Calu3 (cell line): ENCODE data around the gene SMOC2. TPM values are rescaled to one million over a fixed set of nuclear protein-coding genes. Genes with fewer than 3 reads are reported as not detected.

Experiments
- BruUV-seq: library from RNA; stranded (reverse); fragments of 400-500 nt; replicated peaks from 2 replicates; lab custom pipeline; 2021; lab: Mats Ljungman, UMichigan
- CTCF ChIA-PET: fragments of 300-600 bp; sonication (Branson Sonifier 250); formaldehyde crosslinking; loops from one replicate; lab custom pipeline; 2022; ENCODE audit warnings: antibody characterized with exemption; lab: Charles Lee
- DNase-seq: peaks from one replicate; pipeline ENCODE4 v3.0.0; 2022
- H3K27ac Mint-ChIP-seq: one replicate; pipeline ENCODE4 v1.8.0; 2022; ENCODE audit warnings: mixed read lengths; ENCODE audit not compliant: unreplicated experiment
- H3K27me3 Mint-ChIP-seq: one replicate; pipeline ENCODE4 v1.8.0; 2022; ENCODE audit warnings: mixed read lengths; ENCODE audit not compliant: unreplicated experiment
- H3K36me3 Mint-ChIP-seq: one replicate; pipeline ENCODE4 v1.8.0; 2022; ENCODE audit warnings: mild to moderate bottlenecking, moderate library complexity, mixed read lengths; ENCODE audit not compliant: insufficient read depth, unreplicated experiment
- H3K4me1 Mint-ChIP-seq: one replicate; pipeline ENCODE4 v1.8.0; 2022; ENCODE audit warnings: mild to moderate bottlenecking, low read depth, mixed read lengths; ENCODE audit not compliant: unreplicated experiment
- H3K4me3 Mint-ChIP-seq: one replicate; pipeline ENCODE4 v1.8.0; 2022; ENCODE audit warnings: mild to moderate bottlenecking, low read depth, moderate library complexity, mixed read lengths; ENCODE audit not compliant: unreplicated experiment
- H3K9me3 Mint-ChIP-seq: one replicate; pipeline ENCODE4 v1.8.0; 2022; ENCODE audit warnings: low read depth, mixed read lengths; ENCODE audit not compliant: unreplicated experiment
- intact Hi-C: fragments of 100-400 bp; cut with micrococcal nuclease; formaldehyde crosslinking; loops from one replicate; pipeline ENCODE4 v1.10.0; 2022; ENCODE audit not compliant: unreplicated experiment
- total RNA-seq: library from RNA; stranded (reverse); gene quantifications from 2 replicates; pipeline ENCODE4 v1.2.3, GENCODE V29; 2022
- TF ChIP-seq, protein P1 (sequence below): fragments of 200-600 bp; IDR thresholded peaks from one replicate; pipeline ENCODE4 v1.8.0; 2022; ENCODE audit warnings: antibody characterized with exemption; ENCODE audit not compliant: unreplicated experiment

Gene SMOC2
- total RNA-seq, 1 experiment from 2014 or later: 1.1 TPM

DNA sequence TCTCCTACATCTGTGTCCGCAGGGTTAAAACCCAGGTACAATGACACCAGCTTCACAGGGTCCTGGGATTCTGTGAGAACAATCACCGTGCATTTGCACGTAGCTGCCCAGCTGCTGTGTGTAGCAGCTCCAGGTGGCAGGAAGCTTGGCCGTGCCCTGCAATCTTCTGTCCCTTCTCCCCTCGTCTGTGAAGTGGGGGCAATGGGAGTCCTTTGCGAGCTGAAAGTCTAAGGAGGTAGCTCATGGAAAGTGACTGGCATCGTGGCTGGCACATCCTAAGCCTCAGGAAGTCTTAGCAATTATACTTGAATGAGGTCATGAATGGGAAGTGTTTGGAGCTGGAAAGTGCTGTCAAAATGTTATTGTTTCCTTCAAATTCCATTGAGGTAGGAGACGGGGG lies 137.1 kb downstream of the SMOC2 start:
- Mint-ChIP-seq H3K36me3 (no peaks in the 10 kb centered on the region), H3K27ac (no peak overlapping the region), H3K4me3 (no peak overlapping the region), H3K9me3 (no peaks in the 10 kb centered on the region), H3K4me1 (no peaks in the 10 kb centered on the region), H3K27me3 (peaks cover 22% of the 10 kb centered on the region)
- no peak for DNase-seq
- TF ChIP-seq, protein P1, sequence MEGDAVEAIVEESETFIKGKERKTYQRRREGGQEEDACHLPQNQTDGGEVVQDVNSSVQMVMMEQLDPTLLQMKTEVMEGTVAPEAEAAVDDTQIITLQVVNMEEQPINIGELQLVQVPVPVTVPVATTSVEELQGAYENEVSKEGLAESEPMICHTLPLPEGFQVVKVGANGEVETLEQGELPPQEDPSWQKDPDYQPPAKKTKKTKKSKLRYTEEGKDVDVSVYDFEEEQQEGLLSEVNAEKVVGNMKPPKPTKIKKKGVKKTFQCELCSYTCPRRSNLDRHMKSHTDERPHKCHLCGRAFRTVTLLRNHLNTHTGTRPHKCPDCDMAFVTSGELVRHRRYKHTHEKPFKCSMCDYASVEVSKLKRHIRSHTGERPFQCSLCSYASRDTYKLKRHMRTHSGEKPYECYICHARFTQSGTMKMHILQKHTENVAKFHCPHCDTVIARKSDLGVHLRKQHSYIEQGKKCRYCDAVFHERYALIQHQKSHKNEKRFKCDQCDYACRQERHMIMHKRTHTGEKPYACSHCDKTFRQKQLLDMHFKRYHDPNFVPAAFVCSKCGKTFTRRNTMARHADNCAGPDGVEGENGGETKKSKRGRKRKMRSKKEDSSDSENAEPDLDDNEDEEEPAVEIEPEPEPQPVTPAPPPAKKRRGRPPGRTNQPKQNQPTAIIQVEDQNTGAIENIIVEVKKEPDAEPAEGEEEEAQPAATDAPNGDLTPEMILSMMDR: no peak
- CTCF ChIA-PET: no interaction called here
- intact Hi-C loops: no loop called here
- BruUV-seq: no TSS peak

DNA sequence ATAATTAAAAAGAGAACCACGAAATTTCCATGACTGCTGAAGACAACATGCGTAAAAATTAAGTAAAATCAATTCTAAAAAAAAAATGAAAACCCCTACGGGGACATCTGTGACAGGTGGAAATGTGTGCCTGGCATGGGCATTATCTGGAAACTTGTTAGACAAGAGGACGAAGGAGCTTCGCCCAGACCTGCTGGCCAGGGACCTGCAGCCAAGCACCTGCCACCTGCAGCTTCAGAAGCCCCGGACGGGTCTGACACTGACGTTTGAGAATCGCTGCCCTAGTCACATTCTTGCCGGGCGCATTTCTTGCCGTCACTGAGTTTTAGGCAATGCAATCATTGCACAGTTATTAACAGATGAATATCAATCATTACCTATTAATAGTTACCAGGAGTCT lies 140.3 kb downstream of the SMOC2 start:
- Mint-ChIP-seq H3K27me3 (peaks cover 22% of the 10 kb centered on the region), H3K27ac (no peak overlapping the region), H3K4me1 (no peaks in the 10 kb centered on the region), H3K4me3 (no peak overlapping the region), H3K36me3 (no peaks in the 10 kb centered on the region), H3K9me3 (no peaks in the 10 kb centered on the region)
- TF ChIP-seq, protein P1: no peak
- DNase-seq: no peak
- CTCF ChIA-PET: no interaction called here
- intact Hi-C loops: no loop called here
- no TSS peak for BruUV-seq

DNA sequence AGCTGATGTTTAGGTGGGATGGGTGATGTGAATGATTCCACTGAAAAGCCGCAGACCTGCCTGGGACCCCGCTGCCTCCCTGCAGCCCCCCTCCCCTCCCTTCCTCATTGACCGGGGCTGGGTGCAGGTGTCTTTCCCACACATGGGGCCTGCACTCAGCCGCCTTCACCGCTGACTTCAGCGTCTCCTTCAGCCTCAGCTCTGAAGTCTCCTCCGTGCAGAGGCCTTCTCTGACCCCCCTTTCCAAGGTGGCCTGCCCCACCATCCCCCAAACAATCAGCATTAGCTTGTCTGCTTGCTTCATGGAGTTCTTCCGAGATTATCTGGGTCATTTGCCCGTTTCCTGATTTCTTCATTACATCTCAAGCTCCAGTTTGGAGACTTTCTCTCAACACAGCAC lies 140.7 kb downstream of the SMOC2 start:
- BruUV-seq: no TSS peak
- Mint-ChIP-seq H3K9me3 (no peaks in the 10 kb centered on the region), H3K4me1 (no peaks in the 10 kb centered on the region), H3K27me3 (peaks cover 19% of the 10 kb centered on the region), H3K4me3 (no peak overlapping the region), H3K27ac (no peak overlapping the region), H3K36me3 (no peaks in the 10 kb centered on the region)
- TF ChIP-seq, protein P1: no peak
- intact Hi-C loops: no loop called here
- CTCF ChIA-PET: no interaction called here
- DNase-seq: no peak

DNA sequence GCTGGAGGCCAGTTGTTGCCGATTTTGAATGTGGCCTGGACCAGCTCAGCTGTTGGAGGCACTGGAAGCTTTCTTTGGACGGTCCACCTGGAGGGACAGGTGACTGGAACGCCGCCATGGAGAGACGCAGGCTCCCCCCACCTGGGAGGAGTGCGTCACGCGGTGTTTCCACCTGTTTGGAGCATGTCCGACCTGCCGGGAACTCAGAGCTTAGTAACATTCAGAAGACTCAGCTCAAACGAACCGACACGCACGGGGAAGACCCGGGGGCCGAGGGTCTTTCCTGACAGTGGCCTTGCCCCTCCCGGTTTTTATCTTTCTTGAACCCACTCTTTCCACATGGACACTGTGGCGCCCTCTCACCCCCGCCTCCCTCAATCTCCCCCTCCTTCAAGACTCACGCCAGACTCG lies 141.6 kb downstream of the SMOC2 start:
- CTCF ChIA-PET: no interaction called here
- intact Hi-C loops: no loop called here
- no peak for DNase-seq
- TF ChIP-seq, protein P1: no peak
- no peaks in the 10 kb centered on the region for H3K36me3 Mint-ChIP-seq
- BruUV-seq: no TSS peak
- H3K27me3 Mint-ChIP-seq: peaks cover 10% of the 10 kb centered on the region
- no peaks in the 10 kb centered on the region for H3K9me3 Mint-ChIP-seq
- no peak overlapping the region for H3K4me3 Mint-ChIP-seq
- H3K4me1 Mint-ChIP-seq: no peaks in the 10 kb centered on the region
- no peak overlapping the region for H3K27ac Mint-ChIP-seq
